HepG2 (cell line): ENCODE data around the gene SIRT7. TPM values are rescaled to one million over a fixed set of nuclear protein-coding genes. Genes with fewer than 3 reads are reported as not detected.

Experiments
- EEA1 ChIP-seq: sonication (generic); formaldehyde crosslinking; IDR thresholded peaks from 2 replicates; pipeline ENCODE4 v1.5.1; 2020; ENCODE audit warnings: mild to moderate bottlenecking, missing genetic modification reagents, borderline replicate concordance
- GPBP1L1 ChIP-seq: sonication (generic); formaldehyde crosslinking; IDR thresholded peaks from 2 replicates; pipeline ENCODE4 v1.5.0; 2020; ENCODE audit warnings: mild to moderate bottlenecking, missing genetic modification reagents
- MLLT10 ChIP-seq: sonication (generic); formaldehyde crosslinking; IDR thresholded peaks from 2 replicates; pipeline ENCODE4 v1.4.0; 2020; ENCODE audit warnings: missing genetic modification reagents
- NFIC ChIP-seq: IDR thresholded peaks from 2 replicates; pipeline ENCODE4 v1.6.1; 2012; ENCODE audit warnings: mild to moderate bottlenecking, low read length, inconsistent platforms
- REXO4 ChIP-seq: sonication (generic); formaldehyde crosslinking; IDR thresholded peaks from 2 replicates; pipeline ENCODE4 v1.8.0; 2022; ENCODE audit warnings: missing genetic modification reagents, mild to moderate bottlenecking, borderline replicate concordance
- SATB2 ChIP-seq: sonication (generic); formaldehyde crosslinking; IDR thresholded peaks from 2 replicates; pipeline ENCODE4 v1.5.0; 2020; ENCODE audit warnings: missing genetic modification reagents
- TFE3 ChIP-seq: IDR thresholded peaks from 2 replicates; pipeline ENCODE4 v1.6.1; 2016
- ZBTB33 ChIP-seq: sonication (generic); formaldehyde crosslinking; IDR thresholded peaks from 2 replicates; pipeline ENCODE4 v1.4.0; 2020; ENCODE audit warnings: missing genetic modification reagents
- ZNF343 ChIP-seq: sonication (generic); formaldehyde crosslinking; IDR thresholded peaks from 2 replicates; pipeline ENCODE4 v1.4.0; 2020; ENCODE audit warnings: mild to moderate bottlenecking, missing genetic modification reagents
- ZNF609 ChIP-seq: sonication (generic); formaldehyde crosslinking; IDR thresholded peaks from 2 replicates; pipeline ENCODE4 v1.4.0; 2020; ENCODE audit warnings: mild to moderate bottlenecking, missing genetic modification reagents, borderline replicate concordance
- polyA plus RNA-seq, 8 experiments: library from polyadenylated mRNA; depleted of rRNA in 3 of 8; stranded (reverse) in 7 of 8; unstranded in 1 of 8; fragments of >200 nt; fragmentation: Illumina TruSeq in 4 of 8; extraction: Trizol in 4 of 8; gene quantifications; 2 replicates each; pipeline versions ENCODE4 v1.2.1 to v1.2.3, GENCODE V29; 2011 to 2016; ENCODE audit warnings: low read depth in 4 of 8, missing spikeins in 1 of 8, mixed read lengths in 1 of 8; ENCODE audit not compliant: insufficient read depth in 1 of 8
- total RNA-seq, 5 experiments: library from RNA; depleted of rRNA; stranded (reverse); fragments of >200 nt; fragmentation: Illumina TruSeq; extraction: Trizol; gene quantifications; 2 replicates each; pipeline ENCODE4 v1.2.3, GENCODE V29; 2016; ENCODE audit warnings: low read depth in 1 of 5
- TF ChIP-seq, protein P1 (sequence below): sonication (generic); formaldehyde crosslinking; IDR thresholded peaks from 2 replicates; pipeline ENCODE4 v1.9.0; 2022; ENCODE audit warnings: missing genetic modification reagents, mild to moderate bottlenecking, borderline replicate concordance
- TF ChIP-seq, protein P2 (sequence below): sonication (generic); formaldehyde crosslinking; IDR thresholded peaks from 2 replicates; pipeline ENCODE4 v1.8.0; 2022; ENCODE audit warnings: mild to moderate bottlenecking, missing genetic modification reagents

Gene SIRT7
- total and polyA plus RNA-seq, 2 of the 13 experiments (the other 11 are each of a cell fraction or from before 2014, with no cell fraction given): 8.3 to 24.8 TPM

DNA sequence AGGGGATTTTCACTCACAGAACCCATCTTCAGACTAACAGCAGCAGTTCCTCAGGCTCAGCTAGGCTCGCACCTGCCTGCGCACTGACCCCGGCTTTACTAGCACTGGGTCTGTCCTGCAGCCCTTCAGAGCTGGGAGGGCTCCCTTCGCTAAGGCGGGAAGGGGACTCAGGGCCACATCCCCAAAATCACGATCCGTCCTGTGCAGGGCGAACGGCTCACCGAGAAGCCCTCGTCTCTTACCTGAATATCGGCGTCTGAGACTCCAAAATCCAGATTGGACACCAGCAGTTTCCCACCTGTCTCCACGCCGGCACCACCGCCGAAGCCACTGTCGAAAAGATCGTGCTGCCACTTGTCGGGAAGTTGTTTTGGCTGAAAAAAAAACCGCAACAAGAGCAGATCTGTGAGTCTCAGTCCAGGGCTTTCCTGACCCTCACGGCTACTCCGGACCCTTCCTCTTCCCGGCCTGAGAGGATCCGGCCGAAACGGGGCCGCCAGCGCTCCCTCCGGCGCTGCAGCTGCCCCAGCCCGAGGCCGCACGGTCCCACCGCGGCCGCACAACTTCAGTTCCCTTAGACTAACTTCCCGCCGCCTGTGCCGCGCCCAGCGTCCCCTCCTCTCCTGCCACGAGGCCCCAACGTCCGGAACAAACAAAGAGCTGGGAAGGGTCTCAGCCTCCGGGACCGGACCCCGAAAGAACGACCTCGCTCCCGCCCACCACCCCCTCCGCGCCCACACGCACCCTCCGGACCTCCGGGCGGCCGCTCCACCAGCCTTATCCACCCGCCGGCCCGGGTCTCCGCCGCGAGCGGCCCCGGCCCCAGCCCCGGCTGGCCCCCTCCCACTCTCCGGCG is 27.3 kb downstream of the SIRT7 start (continued):
- TF ChIP-seq, protein P1, sequence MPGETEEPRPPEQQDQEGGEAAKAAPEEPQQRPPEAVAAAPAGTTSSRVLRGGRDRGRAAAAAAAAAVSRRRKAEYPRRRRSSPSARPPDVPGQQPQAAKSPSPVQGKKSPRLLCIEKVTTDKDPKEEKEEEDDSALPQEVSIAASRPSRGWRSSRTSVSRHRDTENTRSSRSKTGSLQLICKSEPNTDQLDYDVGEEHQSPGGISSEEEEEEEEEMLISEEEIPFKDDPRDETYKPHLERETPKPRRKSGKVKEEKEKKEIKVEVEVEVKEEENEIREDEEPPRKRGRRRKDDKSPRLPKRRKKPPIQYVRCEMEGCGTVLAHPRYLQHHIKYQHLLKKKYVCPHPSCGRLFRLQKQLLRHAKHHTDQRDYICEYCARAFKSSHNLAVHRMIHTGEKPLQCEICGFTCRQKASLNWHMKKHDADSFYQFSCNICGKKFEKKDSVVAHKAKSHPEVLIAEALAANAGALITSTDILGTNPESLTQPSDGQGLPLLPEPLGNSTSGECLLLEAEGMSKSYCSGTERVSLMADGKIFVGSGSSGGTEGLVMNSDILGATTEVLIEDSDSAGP (CRISPR knock-in tag): no peak
- no peak; the same call in 1 of the 2 replicates for TF ChIP-seq ZBTB33 (CRISPR knock-in tag)
- no peak for TF ChIP-seq EEA1 (CRISPR knock-in tag)
- no peak for TF ChIP-seq REXO4
- no peak for TF ChIP-seq GPBP1L1 (CRISPR knock-in tag)
- TF ChIP-seq ZNF609 (CRISPR knock-in tag): no peak
- TF ChIP-seq MLLT10 (CRISPR knock-in tag): no peak
- no peak for TF ChIP-seq NFIC
- TF ChIP-seq ZNF343: no peak
- TF ChIP-seq TFE3 (CRISPR knock-in tag): no peak
- no peak for TF ChIP-seq SATB2 (CRISPR knock-in tag)
- TF ChIP-seq, protein P2, sequence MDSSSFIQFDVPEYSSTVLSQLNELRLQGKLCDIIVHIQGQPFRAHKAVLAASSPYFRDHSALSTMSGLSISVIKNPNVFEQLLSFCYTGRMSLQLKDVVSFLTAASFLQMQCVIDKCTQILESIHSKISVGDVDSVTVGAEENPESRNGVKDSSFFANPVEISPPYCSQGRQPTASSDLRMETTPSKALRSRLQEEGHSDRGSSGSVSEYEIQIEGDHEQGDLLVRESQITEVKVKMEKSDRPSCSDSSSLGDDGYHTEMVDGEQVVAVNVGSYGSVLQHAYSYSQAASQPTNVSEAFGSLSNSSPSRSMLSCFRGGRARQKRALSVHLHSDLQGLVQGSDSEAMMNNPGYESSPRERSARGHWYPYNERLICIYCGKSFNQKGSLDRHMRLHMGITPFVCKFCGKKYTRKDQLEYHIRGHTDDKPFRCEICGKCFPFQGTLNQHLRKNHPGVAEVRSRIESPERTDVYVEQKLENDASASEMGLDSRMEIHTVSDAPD: no peak
